ENCODE data around the gene SLMAP.
"Not testable (repeated sequence)": the region's sequence is repeated elsewhere in the genome, so short reads cannot be mapped to it uniquely, and the experiment has no call there.

SLMAP gene

DNA sequence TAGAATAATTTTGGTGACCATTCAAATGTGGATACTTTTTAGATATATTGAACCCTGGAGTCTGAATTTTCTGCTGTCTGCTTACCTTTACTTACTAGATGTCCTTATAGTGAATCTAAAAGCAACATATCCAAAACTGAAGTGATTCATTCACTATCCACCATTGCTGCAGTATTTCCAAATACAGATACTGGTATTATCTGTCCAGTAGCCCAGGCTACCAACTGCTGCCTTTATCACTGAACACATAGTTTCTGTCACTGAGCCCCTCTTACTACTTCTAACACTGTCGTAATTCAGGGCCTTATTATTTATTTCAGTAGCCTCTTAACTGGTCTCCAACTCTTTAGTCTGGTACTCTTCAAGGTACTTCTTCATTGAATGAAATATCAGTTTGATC is 49.2 kb downstream of the SLMAP start:
- Histone ChIP-seq H3K9me3 (ENCODE audit: control insufficient read depth, low read length) (no peaks in the 10 kb centered on the region), H3K4me1 (ENCODE audit: control insufficient read depth, insufficient read depth, low read length) (peaks cover 14% of the 10 kb centered on the region), H3K36me3 (ENCODE audit: control insufficient read depth, insufficient read depth, low read length) (no peaks in the 10 kb centered on the region), H3K27me3 (ENCODE audit: control insufficient read depth, insufficient read depth, low read length) (no peaks in the 10 kb centered on the region), H3K4me3 (ENCODE audit: low read length) (no peak overlapping the region), H3K9ac (ENCODE audit: low read length) (no peak overlapping the region)

- Histone ChIP-seq H3K9me3 (ENCODE audit: control insufficient read depth, low read length) (no peaks in the 10 kb centered on the region), H3K4me1 (ENCODE audit: control insufficient read depth, insufficient read depth, low read length) (peaks cover 14% of the 10 kb centered on the region), H3K4me3 (ENCODE audit: low read length) (no peak overlapping the region), H3K36me3 (ENCODE audit: control insufficient read depth, insufficient read depth, low read length) (no peaks in the 10 kb centered on the region), H3K27me3 (ENCODE audit: control insufficient read depth, insufficient read depth, low read length) (no peaks in the 10 kb centered on the region), H3K9ac (ENCODE audit: low read length) (no peak overlapping the region)
Measured at GRCh38 chr3:57805674-57806073, 49.6 kb downstream of the SLMAP start.

GRCh38 chr3:57806195-57806594 is 50.1 kb downstream of the SLMAP start:
- not testable (repeated sequence) for H3K9ac ChIP-seq (ENCODE audit: low read length); H3K36me3 ChIP-seq (ENCODE audit: control insufficient read depth, insufficient read depth, low read length); H3K9me3 ChIP-seq (ENCODE audit: control insufficient read depth, low read length); H3K4me3 ChIP-seq (ENCODE audit: low read length); H3K27me3 ChIP-seq (ENCODE audit: control insufficient read depth, insufficient read depth, low read length)
- peaks cover 14% of the 10 kb centered on the region for H3K4me1 ChIP-seq (ENCODE audit: control insufficient read depth, insufficient read depth, low read length)

DNA sequence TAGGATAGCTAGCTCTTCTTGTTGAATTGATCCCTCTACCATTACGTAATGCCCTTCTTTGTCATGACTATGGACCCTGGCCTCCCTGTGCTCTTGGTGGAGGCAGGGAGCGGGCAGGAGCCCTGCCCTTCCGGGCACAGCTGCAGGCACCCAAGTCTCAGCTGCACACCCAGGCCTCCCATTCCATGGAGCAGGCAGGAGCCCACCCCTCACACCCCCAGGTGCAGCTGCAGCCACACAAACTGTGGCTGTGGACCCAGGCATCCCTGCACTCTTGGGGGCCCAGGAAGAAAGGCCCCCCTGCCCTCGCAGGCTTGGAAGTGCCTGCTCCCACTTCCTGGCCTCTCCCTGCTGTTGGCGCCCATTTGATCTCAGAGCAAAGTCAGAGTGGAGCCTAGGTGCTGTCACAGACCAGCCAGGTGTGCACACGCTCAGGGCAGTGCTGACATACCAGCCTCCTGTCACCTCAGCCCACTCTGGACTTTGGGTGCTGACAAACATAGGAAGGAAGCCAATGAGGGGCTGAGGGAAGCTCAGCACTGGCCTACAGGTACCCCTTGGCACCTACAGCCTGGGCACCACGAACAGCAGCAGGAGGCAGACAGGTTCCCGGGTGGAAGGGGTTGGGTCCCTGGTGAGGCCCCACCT is 53.0 kb downstream of the SLMAP start:
- H3K9me3 ChIP-seq (ENCODE audit: control insufficient read depth, low read length): no peaks in the 10 kb centered on the region
- H3K27me3 ChIP-seq (ENCODE audit: control insufficient read depth, insufficient read depth, low read length): no peaks in the 10 kb centered on the region
- no peaks in the 10 kb centered on the region for H3K36me3 ChIP-seq (ENCODE audit: control insufficient read depth, insufficient read depth, low read length)
- no peak overlapping the region for H3K9ac ChIP-seq (ENCODE audit: low read length)
- H3K4me3 ChIP-seq (ENCODE audit: low read length): no peak overlapping the region
- peaks cover 7% of the 10 kb centered on the region for H3K4me1 ChIP-seq (ENCODE audit: control insufficient read depth, insufficient read depth, low read length)

- H3K4me3 ChIP-seq (ENCODE audit: low read length): no peak overlapping the region
- H3K36me3 ChIP-seq (ENCODE audit: control insufficient read depth, insufficient read depth, low read length): no peaks in the 10 kb centered on the region
- H3K27me3 ChIP-seq (ENCODE audit: control insufficient read depth, insufficient read depth, low read length): no peaks in the 10 kb centered on the region
- H3K9ac ChIP-seq (ENCODE audit: low read length): no peak overlapping the region
- no peaks in the 10 kb centered on the region for H3K9me3 ChIP-seq (ENCODE audit: control insufficient read depth, low read length)
- H3K4me1 ChIP-seq (ENCODE audit: control insufficient read depth, insufficient read depth, low read length): peaks cover 3% of the 10 kb centered on the region
Measured at GRCh38 chr3:57809609-57809968, 53.5 kb downstream of the SLMAP start.

DNA sequence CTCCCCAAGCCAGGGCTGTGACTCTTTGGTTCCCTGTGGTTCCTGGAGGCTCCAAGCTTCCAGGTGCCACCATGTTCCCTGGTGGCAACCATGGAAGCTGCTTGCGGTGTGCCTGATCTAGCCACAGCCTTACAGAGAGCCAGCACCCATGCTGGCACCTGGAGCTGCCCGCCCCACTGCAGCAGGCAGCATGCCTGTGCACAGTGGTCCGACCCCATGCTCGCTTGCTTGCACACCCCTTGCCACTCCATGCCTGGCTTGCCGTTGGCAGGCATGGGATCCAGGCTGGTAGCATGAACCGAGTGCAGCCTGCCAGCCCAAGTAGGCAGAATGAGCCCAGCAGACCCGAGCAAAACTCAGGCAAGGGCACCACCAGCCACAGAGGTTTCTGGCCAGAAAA is 53.9 kb downstream of the SLMAP start:
- Histone ChIP-seq H3K36me3 (ENCODE audit: control insufficient read depth, insufficient read depth, low read length) (no peaks in the 10 kb centered on the region), H3K4me3 (ENCODE audit: low read length) (no peak overlapping the region), H3K4me1 (ENCODE audit: control insufficient read depth, insufficient read depth, low read length) (no peaks in the 10 kb centered on the region), H3K9ac (ENCODE audit: low read length) (no peak overlapping the region), H3K9me3 (ENCODE audit: control insufficient read depth, low read length) (no peaks in the 10 kb centered on the region), H3K27me3 (ENCODE audit: control insufficient read depth, insufficient read depth, low read length) (no peaks in the 10 kb centered on the region)

DNA sequence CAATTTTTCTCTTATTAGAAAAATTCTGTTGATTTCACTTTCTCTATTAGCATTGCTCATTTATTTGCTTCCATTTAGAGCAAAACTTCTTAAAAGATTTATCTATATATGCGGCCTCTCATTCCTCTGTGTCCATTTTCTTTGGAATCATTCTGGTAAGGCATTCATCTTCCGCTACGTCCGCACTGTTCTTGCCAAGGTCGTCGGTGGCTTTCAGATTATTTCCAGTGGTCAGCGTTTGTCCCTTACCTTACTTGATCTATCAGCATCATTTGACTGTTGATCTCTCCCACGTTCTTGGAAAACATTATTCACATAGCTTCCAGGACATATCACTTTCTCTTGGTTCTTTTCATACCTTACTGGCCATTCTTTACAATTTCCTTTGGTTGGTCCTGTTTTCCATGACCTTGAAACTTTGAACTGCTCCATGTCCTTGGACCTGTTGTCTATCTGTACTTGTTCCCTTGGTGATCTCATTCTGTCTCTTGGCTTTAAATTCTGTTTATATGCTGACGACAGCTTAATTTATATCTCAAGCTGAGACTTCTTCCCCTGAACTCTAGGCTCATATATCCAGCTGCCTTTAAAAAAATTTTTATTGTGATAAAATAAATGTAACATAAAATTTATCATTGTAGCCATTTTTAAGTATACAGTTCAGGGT is 54.5 kb downstream of the SLMAP start:
- H3K9me3 ChIP-seq (ENCODE audit: control insufficient read depth, low read length): no peaks in the 10 kb centered on the region
- no peaks in the 10 kb centered on the region for H3K27me3 ChIP-seq (ENCODE audit: control insufficient read depth, insufficient read depth, low read length)
- H3K4me3 ChIP-seq (ENCODE audit: low read length): no peak overlapping the region
- no peaks in the 10 kb centered on the region for H3K36me3 ChIP-seq (ENCODE audit: control insufficient read depth, insufficient read depth, low read length)
- H3K4me1 ChIP-seq (ENCODE audit: control insufficient read depth, insufficient read depth, low read length): no peaks in the 10 kb centered on the region
- no peak overlapping the region for H3K9ac ChIP-seq (ENCODE audit: low read length)

- no peaks in the 10 kb centered on the region for H3K36me3 ChIP-seq (ENCODE audit: control insufficient read depth, insufficient read depth, low read length)
- H3K27me3 ChIP-seq (ENCODE audit: control insufficient read depth, insufficient read depth, low read length): no peaks in the 10 kb centered on the region
- no peak overlapping the region for H3K4me3 ChIP-seq (ENCODE audit: low read length)
- H3K9ac ChIP-seq (ENCODE audit: low read length): no peak overlapping the region
- no peaks in the 10 kb centered on the region for H3K9me3 ChIP-seq (ENCODE audit: control insufficient read depth, low read length)
- H3K4me1 ChIP-seq (ENCODE audit: control insufficient read depth, insufficient read depth, low read length): peaks cover 5% of the 10 kb centered on the region
Measured at GRCh38 chr3:57815036-57815435, 58.9 kb downstream of the SLMAP start.

DNA sequence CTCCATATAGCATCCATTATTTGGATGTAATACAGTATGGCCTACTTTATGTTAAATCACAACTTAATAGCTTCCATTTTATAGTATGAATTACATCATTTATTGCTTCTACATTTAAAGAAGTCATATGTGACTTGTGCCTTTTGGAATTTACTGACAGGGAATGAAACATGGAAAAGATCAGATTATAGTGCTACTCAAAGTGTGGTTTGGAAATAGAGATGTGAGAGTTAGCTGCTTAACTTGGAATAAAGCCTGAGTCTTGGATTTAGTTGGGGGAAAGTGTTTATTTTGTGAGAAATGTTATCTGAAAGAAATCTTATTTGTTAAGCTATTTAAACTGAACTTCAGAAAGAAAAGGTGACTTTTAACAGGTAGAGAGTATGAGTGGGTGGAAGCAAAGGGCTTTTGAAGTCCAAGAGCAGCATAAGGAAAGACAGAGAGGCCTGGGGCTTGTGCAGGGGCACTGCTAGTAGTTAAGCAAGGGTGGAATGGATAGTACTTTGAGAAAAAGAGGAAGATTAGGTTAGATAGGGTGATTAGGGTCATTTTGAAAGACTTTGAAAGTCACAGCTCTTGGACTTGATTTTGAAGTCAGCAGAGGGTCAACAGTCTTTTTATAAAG is 60.5 kb downstream of the SLMAP start:
- Histone ChIP-seq H3K36me3 (ENCODE audit: control insufficient read depth, insufficient read depth, low read length) (no peaks in the 10 kb centered on the region), H3K4me3 (ENCODE audit: low read length) (no peak overlapping the region)

GRCh38 chr3:57818772-57819171 is 62.7 kb downstream of the SLMAP start:
- no peaks in the 10 kb centered on the region for H3K27me3 ChIP-seq (ENCODE audit: control insufficient read depth, insufficient read depth, low read length)
- H3K9ac ChIP-seq (ENCODE audit: low read length): no peak overlapping the region
- H3K4me1 ChIP-seq (ENCODE audit: control insufficient read depth, insufficient read depth, low read length): peaks cover 11% of the 10 kb centered on the region
- H3K9me3 ChIP-seq (ENCODE audit: control insufficient read depth, low read length): no peaks in the 10 kb centered on the region
- no peak overlapping the region for H3K4me3 ChIP-seq (ENCODE audit: low read length)
- no peaks in the 10 kb centered on the region for H3K36me3 ChIP-seq (ENCODE audit: control insufficient read depth, insufficient read depth, low read length)

More for the DNA sequence above, 60.5 kb downstream of the SLMAP start:
- peaks cover 11% of the 10 kb centered on the region for H3K4me1 ChIP-seq (ENCODE audit: control insufficient read depth, insufficient read depth, low read length)
- H3K9ac ChIP-seq (ENCODE audit: low read length): no peak overlapping the region
- no peaks in the 10 kb centered on the region for H3K27me3 ChIP-seq (ENCODE audit: control insufficient read depth, insufficient read depth, low read length)
- no peaks in the 10 kb centered on the region for H3K9me3 ChIP-seq (ENCODE audit: control insufficient read depth, low read length)

- no peaks in the 10 kb centered on the region for H3K27me3 ChIP-seq (ENCODE audit: control insufficient read depth, insufficient read depth, low read length)
- H3K4me3 ChIP-seq (ENCODE audit: low read length): no peak overlapping the region
- H3K4me1 ChIP-seq (ENCODE audit: control insufficient read depth, insufficient read depth, low read length): peaks cover 11% of the 10 kb centered on the region
- H3K9ac ChIP-seq (ENCODE audit: low read length): no peak overlapping the region
- H3K36me3 ChIP-seq (ENCODE audit: control insufficient read depth, insufficient read depth, low read length): no peaks in the 10 kb centered on the region
- no peaks in the 10 kb centered on the region for H3K9me3 ChIP-seq (ENCODE audit: control insufficient read depth, low read length)
Measured at GRCh38 chr3:57820479-57820878, 64.4 kb downstream of the SLMAP start.

GRCh38 chr3:57821765-57822164 is 65.7 kb downstream of the SLMAP start:
- Histone ChIP-seq H3K9me3 (ENCODE audit: control insufficient read depth, low read length) (no peaks in the 10 kb centered on the region), H3K4me3 (ENCODE audit: low read length) (no peak overlapping the region), H3K4me1 (ENCODE audit: control insufficient read depth, insufficient read depth, low read length) (peaks cover 9% of the 10 kb centered on the region), H3K36me3 (ENCODE audit: control insufficient read depth, insufficient read depth, low read length) (no peaks in the 10 kb centered on the region), H3K9ac (ENCODE audit: low read length) (no peak overlapping the region), H3K27me3 (ENCODE audit: control insufficient read depth, insufficient read depth, low read length) (no peaks in the 10 kb centered on the region)

Measured in mucosa of stomach (tissue), 1 donor.